Liver (tissue), 9 donors: Measurements from ENCODE around the gene OR51E2. TPM values are rescaled to one million over a fixed set of nuclear protein-coding genes. Genes with fewer than 3 reads are reported as not detected.

Source experiments
- DNase-seq: peaks from one replicate; pipeline ENCODE4 v3.0.0-alpha.2; 2017; ENCODE audit warnings: low spot score
- H3K27ac ChIP-seq, 2 donors: one replicate each; pipeline ENCODE4 v1.7.0; 2013; ENCODE audit warnings: inconsistent platforms in 2 of 2, low read length in 2 of 2, control low read depth in 1 of 2, low read depth in 1 of 2, mild to moderate bottlenecking in 1 of 2
- H3K27me3 ChIP-seq, 4 donors: one replicate each; pipeline versions ENCODE4 v1.6.1 to v1.7.0; 2013; ENCODE audit warnings: low read length in 3 of 4, inconsistent platforms in 1 of 4, mild to moderate bottlenecking in 1 of 4, moderate library complexity in 1 of 4; ENCODE audit not compliant: control insufficient read depth in 4 of 4, insufficient read depth in 4 of 4
- H3K36me3 ChIP-seq, 4 donors: one replicate each; pipeline versions ENCODE4 v1.6.1 to v1.7.0; 2013; ENCODE audit warnings: low read length in 3 of 4, mild to moderate bottlenecking in 3 of 4, low read depth in 1 of 4, moderate library complexity in 1 of 4; ENCODE audit not compliant: control insufficient read depth in 4 of 4, insufficient read depth in 3 of 4
- H3K4me1 ChIP-seq, 4 donors: one replicate each; pipeline versions ENCODE4 v1.6.1 to v1.7.0; 2013; ENCODE audit warnings: low read length in 3 of 4, mild to moderate bottlenecking in 3 of 4, moderate library complexity in 1 of 4; ENCODE audit not compliant: control insufficient read depth in 4 of 4, insufficient read depth in 4 of 4
- H3K4me3 ChIP-seq, 3 donors: one replicate each; pipeline versions ENCODE4 v1.6.1 to v1.7.0; 2013; ENCODE audit warnings: low read length in 3 of 3, control low read depth in 1 of 3, low read depth in 1 of 3, mild to moderate bottlenecking in 1 of 3
- H3K9ac ChIP-seq, 2 donors: one replicate each; pipeline ENCODE4 v1.7.0; 2013; ENCODE audit warnings: low read length in 2 of 2, mild to moderate bottlenecking in 2 of 2, moderate library complexity in 2 of 2, control low read depth in 1 of 2, low read depth in 1 of 2
- H3K9me3 ChIP-seq, 4 donors: one replicate each; pipeline versions ENCODE4 v1.6.1 to v1.7.0; 2013; ENCODE audit warnings: low read length in 3 of 4; ENCODE audit not compliant: control insufficient read depth in 4 of 4
- EGR1 ChIP-seq, 2 donors: IDR thresholded peaks; 2 replicates each; pipeline ENCODE4 v1.6.1; 2016 to 2018; ENCODE audit warnings: antibody characterized with exemption in 2 of 2, low read depth in 2 of 2
- FOXA1 ChIP-seq: IDR thresholded peaks from 2 replicates; pipeline ENCODE4 v1.6.1; 2016; ENCODE audit warnings: antibody characterized with exemption
- FOXA2 ChIP-seq: IDR thresholded peaks from 2 replicates; pipeline ENCODE4 v1.6.1; 2016; ENCODE audit warnings: antibody characterized with exemption
- GABPA ChIP-seq, 2 donors: IDR thresholded peaks in 1 of 2; conservative IDR thresholded peaks in 1 of 2; 2 replicates each; pipeline ENCODE4 v1.6.1; 2016; ENCODE audit warnings: antibody characterized with exemption in 2 of 2, mild to moderate bottlenecking in 1 of 2, moderate library complexity in 1 of 2
- HNF4A ChIP-seq, 2 donors: conservative IDR thresholded peaks; 2 replicates each; pipeline ENCODE4 v1.6.1; 2016; ENCODE audit warnings: antibody characterized with exemption in 2 of 2, mild to moderate bottlenecking in 2 of 2
- JUND ChIP-seq, 2 donors: IDR thresholded peaks; 2 replicates each; pipeline ENCODE4 v1.6.1; 2016; ENCODE audit warnings: antibody characterized with exemption in 2 of 2
- NR2F2 ChIP-seq: IDR thresholded peaks from 2 replicates; pipeline ENCODE4 v1.6.1; 2016; ENCODE audit warnings: antibody characterized with exemption
- RAD21 ChIP-seq, 2 donors: IDR thresholded peaks; 2 replicates each; pipeline ENCODE4 v1.6.1; 2016; ENCODE audit warnings: antibody characterized with exemption in 2 of 2, mild to moderate bottlenecking in 2 of 2
- SP1 ChIP-seq: IDR thresholded peaks from 2 replicates; pipeline ENCODE4 v1.6.1; 2018; ENCODE audit warnings: antibody characterized with exemption, mild to moderate bottlenecking
- TAF1 ChIP-seq: conservative IDR thresholded peaks from 2 replicates; pipeline ENCODE4 v1.6.1; 2016; ENCODE audit warnings: antibody characterized with exemption, mild to moderate bottlenecking
- YY1 ChIP-seq: IDR thresholded peaks from 2 replicates; pipeline ENCODE4 v1.6.1; 2016; ENCODE audit warnings: antibody characterized with exemption, mild to moderate bottlenecking
- WGBS: extraction: QIAGEN DNeasy Blood & Tissue Kit; methylation state at CpG from one replicate; pipeline ENCODE4 v1.1.7; 2013; 5-methylcytosine and 5-hydroxymethylcytosine counted together
- polyA plus RNA-seq, 2 donors: library from polyadenylated mRNA; stranded (reverse) in 1 of 2; unstranded in 1 of 2; fragments of 200-250 nt in 1 of 2; fragments of >200 nt in 1 of 2; fragmentation: Nextera tagmentation in 1 of 2; extraction: Ambion mirVana in 1 of 2; gene quantifications; one replicate each; pipeline versions ENCODE4 v1.2.1 to v1.2.3, GENCODE V29; 2013 to 2015
- total RNA-seq, 2 donors: library from RNA; depleted of rRNA; stranded (reverse); fragments of >200 nt; gene quantifications; one replicate each; pipeline ENCODE4 v1.2.3, GENCODE V29; 2014
- TF ChIP-seq, protein P1 (sequence below): IDR thresholded peaks from 2 replicates; pipeline ENCODE4 v1.6.1; 2016; ENCODE audit warnings: antibody characterized with exemption
- TF ChIP-seq, protein P2 (sequence below): IDR thresholded peaks from 2 replicates; pipeline ENCODE4 v1.6.1; 2016; ENCODE audit warnings: antibody characterized with exemption, mild to moderate bottlenecking
- TF ChIP-seq, protein P3 (sequence below): fragments of 150-350 bp; IDR thresholded peaks from 2 replicates; pipeline ENCODE4 v1.5.1; 2017; ENCODE audit warnings: improper control_type of control experiment, low read depth, low read length; ENCODE audit not compliant: missing input control
- TF ChIP-seq, protein P4 (sequence below): IDR thresholded peaks from 2 replicates; pipeline ENCODE4 v1.6.1; 2016; ENCODE audit warnings: antibody characterized with exemption
- TF ChIP-seq, protein P5 (sequence below): IDR thresholded peaks from 2 replicates; pipeline ENCODE4 v1.6.1; 2016; ENCODE audit warnings: antibody characterized with exemption
- donor health status: healthy.
- donor health status: healthy.
- donor health status: healthy.
- donor health status: healthy.
- donor health status: healthy.

Gene OR51E2
- total and polyA plus RNA-seq, 4 donors: not detected

DNA sequence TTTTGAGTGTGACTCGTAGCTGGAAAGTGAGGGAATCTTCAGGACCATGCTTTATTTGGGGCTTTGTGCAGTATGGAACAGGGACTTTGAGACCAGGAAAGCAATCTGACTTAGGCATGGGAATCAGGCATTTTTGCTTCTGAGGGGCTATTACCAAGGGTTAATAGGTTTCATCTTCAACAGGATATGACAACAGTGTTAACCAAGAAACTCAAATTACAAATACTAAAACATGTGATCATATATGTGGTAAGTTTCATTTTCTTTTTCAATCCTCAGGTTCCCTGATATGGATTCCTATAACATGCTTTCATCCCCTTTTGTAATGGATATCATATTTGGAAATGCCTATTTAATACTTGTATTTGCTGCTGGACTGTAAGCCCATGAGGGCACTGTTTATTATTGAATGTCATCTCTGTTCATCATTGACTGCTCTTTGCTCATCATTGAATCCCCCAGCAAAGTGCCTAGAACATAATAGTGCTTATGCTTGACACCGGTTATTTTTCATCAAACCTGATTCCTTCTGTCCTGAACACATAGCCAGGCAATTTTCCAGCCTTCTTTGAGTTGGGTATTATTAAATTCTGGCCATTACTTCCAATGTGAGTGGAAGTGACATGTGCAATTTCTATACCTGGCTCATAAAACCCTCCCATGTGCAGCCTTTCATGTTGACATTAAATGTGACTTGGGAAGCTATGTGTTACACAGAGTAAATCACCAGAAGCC, 42.9 kb downstream of the OR51E2 start:
- no peaks in the 10 kb centered on the region for H3K4me1 ChIP-seq
- H3K27me3 ChIP-seq: peaks cover 0 to 5% (median 0%) of the 10 kb centered on the region in 4 donors
- no peaks in the 10 kb centered on the region for H3K36me3 ChIP-seq
- H3K9me3 ChIP-seq: peaks cover 0 to 2% (median 0%) of the 10 kb centered on the region in 4 donors
- no peak for DNase-seq
- no peak overlapping the region for H3K27ac ChIP-seq
- H3K9ac ChIP-seq: no peak overlapping the region
- H3K4me3 ChIP-seq: no peak overlapping the region
- WGBS: 70% methylated on average over 2 of the region's 2 CpGs
- no peak for TF ChIP-seq EGR1 (IDR thresholded peaks at IDR 0.05; ENCODE audit: low read depth in 2 of 2)
- TF ChIP-seq JUND (IDR thresholded peaks at IDR 0.05): no peak
- TF ChIP-seq FOXA2: no peak
- TF ChIP-seq NR2F2: no peak
- TF ChIP-seq, protein P1, sequence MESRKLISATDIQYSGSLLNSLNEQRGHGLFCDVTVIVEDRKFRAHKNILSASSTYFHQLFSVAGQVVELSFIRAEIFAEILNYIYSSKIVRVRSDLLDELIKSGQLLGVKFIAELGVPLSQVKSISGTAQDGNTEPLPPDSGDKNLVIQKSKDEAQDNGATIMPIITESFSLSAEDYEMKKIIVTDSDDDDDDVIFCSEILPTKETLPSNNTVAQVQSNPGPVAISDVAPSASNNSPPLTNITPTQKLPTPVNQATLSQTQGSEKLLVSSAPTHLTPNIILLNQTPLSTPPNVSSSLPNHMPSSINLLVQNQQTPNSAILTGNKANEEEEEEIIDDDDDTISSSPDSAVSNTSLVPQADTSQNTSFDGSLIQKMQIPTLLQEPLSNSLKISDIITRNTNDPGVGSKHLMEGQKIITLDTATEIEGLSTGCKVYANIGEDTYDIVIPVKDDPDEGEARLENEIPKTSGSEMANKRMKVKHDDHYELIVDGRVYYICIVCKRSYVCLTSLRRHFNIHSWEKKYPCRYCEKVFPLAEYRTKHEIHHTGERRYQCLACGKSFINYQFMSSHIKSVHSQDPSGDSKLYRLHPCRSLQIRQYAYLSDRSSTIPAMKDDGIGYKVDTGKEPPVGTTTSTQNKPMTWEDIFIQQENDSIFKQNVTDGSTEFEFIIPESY: no peak
- TF ChIP-seq, protein P2, sequence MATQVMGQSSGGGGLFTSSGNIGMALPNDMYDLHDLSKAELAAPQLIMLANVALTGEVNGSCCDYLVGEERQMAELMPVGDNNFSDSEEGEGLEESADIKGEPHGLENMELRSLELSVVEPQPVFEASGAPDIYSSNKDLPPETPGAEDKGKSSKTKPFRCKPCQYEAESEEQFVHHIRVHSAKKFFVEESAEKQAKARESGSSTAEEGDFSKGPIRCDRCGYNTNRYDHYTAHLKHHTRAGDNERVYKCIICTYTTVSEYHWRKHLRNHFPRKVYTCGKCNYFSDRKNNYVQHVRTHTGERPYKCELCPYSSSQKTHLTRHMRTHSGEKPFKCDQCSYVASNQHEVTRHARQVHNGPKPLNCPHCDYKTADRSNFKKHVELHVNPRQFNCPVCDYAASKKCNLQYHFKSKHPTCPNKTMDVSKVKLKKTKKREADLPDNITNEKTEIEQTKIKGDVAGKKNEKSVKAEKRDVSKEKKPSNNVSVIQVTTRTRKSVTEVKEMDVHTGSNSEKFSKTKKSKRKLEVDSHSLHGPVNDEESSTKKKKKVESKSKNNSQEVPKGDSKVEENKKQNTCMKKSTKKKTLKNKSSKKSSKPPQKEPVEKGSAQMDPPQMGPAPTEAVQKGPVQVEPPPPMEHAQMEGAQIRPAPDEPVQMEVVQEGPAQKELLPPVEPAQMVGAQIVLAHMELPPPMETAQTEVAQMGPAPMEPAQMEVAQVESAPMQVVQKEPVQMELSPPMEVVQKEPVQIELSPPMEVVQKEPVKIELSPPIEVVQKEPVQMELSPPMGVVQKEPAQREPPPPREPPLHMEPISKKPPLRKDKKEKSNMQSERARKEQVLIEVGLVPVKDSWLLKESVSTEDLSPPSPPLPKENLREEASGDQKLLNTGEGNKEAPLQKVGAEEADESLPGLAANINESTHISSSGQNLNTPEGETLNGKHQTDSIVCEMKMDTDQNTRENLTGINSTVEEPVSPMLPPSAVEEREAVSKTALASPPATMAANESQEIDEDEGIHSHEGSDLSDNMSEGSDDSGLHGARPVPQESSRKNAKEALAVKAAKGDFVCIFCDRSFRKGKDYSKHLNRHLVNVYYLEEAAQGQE: no peak
- no peak for TF ChIP-seq SP1

DNA sequence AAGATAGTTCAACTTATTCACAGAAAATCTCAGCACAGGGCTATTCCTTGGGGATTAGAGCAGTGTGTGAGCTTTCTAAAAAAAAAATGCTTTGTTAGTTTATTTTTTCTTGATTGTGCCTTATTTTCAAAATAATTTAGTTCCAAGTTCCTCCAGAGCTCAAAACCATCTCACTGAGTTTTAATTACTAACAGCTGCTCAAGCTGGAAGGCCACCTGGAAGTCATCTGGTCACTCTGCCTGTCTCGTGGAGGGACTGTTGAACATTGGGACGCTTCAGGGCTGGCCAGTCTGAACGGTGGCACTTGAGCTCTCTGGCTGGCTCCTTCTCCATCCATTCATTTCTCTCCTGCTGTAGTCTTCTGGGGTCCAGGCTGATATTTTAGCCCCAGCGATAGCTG, 49.9 kb downstream of the OR51E2 start:
- 83% methylated on average over 4 of the region's 4 CpGs for WGBS
- Histone ChIP-seq H3K4me3 (no peak overlapping the region), H3K27ac (no peak overlapping the region), H3K36me3 (no peaks in the 10 kb centered on the region), H3K9me3 (peaks cover 0 to 2% (median 0%) of the 10 kb centered on the region in 4 donors), H3K9ac (no peak overlapping the region), H3K4me1 (no peaks in the 10 kb centered on the region), H3K27me3 (no peaks in the 10 kb centered on the region)
- TF ChIP-seq FOXA1: no peak
- no peak for TF ChIP-seq EGR1 (IDR thresholded peaks at IDR 0.05; ENCODE audit: low read depth in 2 of 2)
- TF ChIP-seq, protein P3, sequence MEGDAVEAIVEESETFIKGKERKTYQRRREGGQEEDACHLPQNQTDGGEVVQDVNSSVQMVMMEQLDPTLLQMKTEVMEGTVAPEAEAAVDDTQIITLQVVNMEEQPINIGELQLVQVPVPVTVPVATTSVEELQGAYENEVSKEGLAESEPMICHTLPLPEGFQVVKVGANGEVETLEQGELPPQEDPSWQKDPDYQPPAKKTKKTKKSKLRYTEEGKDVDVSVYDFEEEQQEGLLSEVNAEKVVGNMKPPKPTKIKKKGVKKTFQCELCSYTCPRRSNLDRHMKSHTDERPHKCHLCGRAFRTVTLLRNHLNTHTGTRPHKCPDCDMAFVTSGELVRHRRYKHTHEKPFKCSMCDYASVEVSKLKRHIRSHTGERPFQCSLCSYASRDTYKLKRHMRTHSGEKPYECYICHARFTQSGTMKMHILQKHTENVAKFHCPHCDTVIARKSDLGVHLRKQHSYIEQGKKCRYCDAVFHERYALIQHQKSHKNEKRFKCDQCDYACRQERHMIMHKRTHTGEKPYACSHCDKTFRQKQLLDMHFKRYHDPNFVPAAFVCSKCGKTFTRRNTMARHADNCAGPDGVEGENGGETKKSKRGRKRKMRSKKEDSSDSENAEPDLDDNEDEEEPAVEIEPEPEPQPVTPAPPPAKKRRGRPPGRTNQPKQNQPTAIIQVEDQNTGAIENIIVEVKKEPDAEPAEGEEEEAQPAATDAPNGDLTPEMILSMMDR: no peak
- TF ChIP-seq NR2F2: no peak
- TF ChIP-seq, protein P4, sequence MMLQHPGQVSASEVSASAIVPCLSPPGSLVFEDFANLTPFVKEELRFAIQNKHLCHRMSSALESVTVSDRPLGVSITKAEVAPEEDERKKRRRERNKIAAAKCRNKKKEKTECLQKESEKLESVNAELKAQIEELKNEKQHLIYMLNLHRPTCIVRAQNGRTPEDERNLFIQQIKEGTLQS: no peak
- TF ChIP-seq GABPA (IDR thresholded peaks at IDR 0.05 in 1 of 2, conservative IDR thresholded peaks at IDR 0.05 in 1 of 2): no peak
- TF ChIP-seq JUND (IDR thresholded peaks at IDR 0.05): no peak
- no peak for TF ChIP-seq SP1
- no peak for TF ChIP-seq TAF1
- TF ChIP-seq, protein P5, sequence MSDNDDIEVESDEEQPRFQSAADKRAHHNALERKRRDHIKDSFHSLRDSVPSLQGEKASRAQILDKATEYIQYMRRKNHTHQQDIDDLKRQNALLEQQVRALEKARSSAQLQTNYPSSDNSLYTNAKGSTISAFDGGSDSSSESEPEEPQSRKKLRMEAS: no peak
- TF ChIP-seq YY1: no peak
- TF ChIP-seq, protein P1: no peak
- TF ChIP-seq HNF4A (conservative IDR thresholded peaks at IDR 0.05): no peak
- TF ChIP-seq, protein P2: no peak
- no peak for TF ChIP-seq RAD21 (IDR thresholded peaks at IDR 0.05)
- DNase-seq: no peak
